HG03066 (cell line): ENCODE data around the gene DCAF10.
A peak's percentile ranks its signal among the peaks of the same experiment; 100 is the strongest.
"Not testable (repeated sequence)": the region's sequence is repeated elsewhere in the genome, so short reads cannot be mapped to it uniquely, and the experiment has no call there.

Source experiments
- ATAC-seq: cut with Tn5 transposase; IDR thresholded peaks from one replicate; pipeline ENCODE4 v1.9.1; 2021; ENCODE audit warnings: low read depth; ENCODE audit not compliant: unreplicated experiment

The DCAF10 gene

DNA sequence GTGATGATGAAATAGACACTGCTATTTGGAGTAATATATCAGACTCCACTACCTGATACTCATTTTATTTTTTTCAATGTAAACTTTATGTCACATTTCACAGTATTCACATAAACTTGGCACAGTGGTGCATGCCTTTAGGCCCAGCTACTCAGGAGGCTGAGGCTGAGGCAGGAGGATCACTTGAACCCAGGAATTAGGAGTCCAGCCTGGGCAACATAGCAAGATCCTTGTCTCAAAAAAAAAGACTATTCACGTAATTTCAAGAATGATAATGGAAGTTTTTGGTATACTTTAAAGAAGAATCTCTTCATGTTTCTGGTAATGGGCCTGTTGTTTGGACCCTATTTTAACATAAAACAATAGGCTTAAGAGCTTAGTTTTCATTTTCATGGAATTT lies 56.0 kb downstream of the DCAF10 start:
- no peak for ATAC-seq

DNA sequence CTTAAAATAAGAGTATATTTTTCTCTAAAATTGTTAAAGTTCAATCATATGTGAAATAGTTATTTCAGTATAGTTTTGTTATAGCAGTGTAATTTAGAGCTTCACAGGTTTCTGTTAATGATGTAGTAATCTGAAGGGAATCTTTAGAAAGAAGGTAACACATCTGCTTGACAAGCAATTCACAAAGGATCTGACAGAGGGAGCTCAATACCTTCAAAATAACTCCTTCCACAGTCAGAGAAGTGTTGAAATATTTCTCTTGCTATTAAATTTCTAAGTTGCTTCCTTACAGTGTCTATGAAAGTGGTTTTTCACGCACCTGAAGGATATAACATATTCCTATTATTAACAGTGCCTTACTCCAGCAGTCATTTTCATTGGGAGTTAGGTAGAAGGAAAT lies 58.4 kb downstream of the DCAF10 start:
- ATAC-seq = no peak

DNA sequence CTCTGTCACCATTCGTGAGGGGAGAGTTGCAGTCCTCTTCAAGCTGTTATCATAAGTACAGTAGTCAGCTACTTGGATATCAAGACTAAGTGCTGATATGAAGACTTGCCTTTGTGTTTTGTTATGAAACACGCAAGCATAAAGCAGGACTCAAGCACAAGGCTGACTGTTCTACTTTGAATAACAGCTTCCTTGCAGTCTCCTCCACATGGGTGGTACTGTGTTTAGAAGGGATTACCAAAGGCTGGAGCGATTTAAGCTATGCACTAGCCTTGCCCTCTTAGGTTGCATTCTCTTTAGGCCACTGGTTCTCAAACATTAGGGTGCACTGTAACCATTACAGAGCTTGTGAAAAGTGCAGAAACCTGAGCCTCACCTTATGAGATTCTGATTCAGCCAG lies 61.9 kb downstream of the DCAF10 start:
- no peak for ATAC-seq

DNA sequence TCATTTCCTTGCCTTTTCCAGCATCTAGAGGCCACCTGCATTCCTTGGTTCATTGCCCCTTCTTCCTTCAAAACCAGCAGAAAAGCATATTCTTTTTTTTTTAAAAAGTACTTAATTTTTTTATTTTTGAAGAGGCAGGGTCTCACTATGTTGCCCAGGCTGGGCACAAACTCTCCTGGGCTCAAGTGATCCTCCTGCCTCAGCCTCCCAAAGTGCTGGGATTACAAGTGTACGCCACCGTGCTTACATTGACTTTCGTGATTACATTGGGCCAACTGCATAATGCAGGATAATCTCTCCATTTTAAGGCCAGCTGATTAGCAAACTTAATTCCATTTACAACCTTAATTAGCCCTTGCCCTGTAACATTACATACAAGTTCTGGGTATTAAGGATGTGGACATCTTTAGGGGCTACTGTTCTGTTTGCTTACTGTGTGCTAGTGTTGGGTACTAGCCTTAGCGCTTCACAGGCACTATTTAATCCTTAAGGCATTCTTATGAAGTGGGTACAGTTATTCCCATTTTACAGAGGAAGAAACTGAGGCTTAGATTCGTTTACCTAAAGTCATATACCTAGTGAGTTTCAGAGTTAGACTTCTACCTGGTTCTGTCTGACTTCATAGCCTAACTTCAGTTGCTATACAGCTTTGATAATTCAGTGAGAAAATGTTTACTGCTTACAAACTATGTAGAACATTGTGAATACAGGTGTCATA lies 69.6 kb downstream of the DCAF10 start:
- no peak for ATAC-seq

DNA sequence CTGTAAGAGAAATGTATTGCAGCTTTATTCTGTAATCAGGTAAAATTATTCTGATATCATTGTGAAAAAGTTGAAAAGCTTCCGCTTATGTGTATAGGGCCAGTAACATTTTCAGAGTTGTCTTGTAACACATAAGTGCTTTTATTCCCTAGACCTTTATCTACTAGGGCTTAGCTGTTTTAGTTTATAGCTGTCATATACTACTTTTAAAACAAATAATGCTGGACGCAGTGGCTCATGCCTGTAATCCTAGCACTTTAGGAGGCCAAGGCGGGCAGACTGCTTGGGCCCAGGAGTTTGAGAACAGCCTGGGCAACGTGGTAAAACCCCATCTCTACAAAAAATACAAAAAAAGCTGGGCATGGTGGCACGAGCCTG lies 70.2 kb downstream of the DCAF10 start:
- ATAC-seq = no peak

DNA sequence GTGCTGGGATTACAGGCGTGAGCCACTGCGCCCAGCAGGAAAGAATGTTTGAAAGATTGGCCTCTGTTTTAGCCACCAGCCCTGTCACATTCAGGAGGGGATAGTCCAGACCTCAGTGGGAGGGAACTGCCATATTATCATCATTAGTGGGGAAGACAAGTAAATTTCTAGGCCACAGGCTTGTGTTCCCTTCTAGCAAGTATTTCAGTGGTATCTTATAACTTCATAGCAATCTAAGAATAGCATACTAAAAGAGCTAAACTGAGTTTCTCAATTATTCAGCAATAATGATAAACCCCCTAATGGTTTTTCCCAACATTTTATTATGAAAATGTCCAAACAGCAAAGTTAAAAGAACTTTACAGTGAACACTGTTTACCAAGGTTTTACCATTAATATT lies 73.4 kb downstream of the DCAF10 start:
- ATAC-seq = no peak

DNA sequence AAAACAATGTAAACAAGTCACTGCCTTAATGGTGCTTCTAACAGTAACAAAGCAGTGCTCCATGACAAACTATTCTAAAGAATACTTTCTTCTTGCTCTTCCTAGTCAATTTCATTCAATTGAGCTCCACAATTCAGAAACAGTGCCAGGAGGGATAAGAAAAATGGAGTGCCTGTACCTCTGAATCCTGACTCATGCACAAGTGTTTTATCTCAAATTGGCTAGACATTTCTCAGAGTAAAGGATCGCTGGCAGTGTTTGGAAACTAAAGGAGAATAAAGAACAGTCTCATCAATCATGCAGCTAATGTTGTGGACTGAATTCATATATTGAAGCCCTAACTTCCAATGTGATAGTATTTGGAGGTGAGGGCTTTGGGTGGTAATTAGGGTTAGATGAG lies 75.8 kb downstream of the DCAF10 start:
- ATAC-seq = no peak

DNA sequence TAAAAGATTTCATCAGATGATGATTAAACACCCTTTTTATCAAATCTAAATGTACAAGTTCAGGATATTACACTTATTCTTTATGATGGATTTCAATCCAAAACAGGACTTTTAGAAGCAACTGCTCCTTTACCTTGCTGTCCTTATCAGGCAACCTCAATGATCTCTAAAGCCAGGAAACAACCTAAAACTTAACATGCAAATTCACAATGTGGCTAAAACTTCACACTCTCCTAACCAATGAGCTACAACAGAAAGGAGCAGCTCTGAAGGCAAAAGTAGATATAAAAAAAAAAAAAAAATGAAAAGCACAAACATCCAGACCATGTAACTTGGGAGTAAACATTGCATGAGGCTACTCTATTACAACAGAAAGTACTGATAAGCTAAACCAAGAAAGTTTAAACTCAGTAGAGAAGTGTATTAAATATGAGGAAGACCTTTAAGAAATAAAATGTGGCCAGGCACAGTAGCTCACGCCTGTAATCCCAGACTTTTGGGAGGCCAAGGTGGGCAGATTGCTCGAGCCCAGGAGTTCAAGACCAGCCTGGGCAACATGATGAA lies 80.4 kb downstream of the DCAF10 start:
- no peak for ATAC-seq

DNA sequence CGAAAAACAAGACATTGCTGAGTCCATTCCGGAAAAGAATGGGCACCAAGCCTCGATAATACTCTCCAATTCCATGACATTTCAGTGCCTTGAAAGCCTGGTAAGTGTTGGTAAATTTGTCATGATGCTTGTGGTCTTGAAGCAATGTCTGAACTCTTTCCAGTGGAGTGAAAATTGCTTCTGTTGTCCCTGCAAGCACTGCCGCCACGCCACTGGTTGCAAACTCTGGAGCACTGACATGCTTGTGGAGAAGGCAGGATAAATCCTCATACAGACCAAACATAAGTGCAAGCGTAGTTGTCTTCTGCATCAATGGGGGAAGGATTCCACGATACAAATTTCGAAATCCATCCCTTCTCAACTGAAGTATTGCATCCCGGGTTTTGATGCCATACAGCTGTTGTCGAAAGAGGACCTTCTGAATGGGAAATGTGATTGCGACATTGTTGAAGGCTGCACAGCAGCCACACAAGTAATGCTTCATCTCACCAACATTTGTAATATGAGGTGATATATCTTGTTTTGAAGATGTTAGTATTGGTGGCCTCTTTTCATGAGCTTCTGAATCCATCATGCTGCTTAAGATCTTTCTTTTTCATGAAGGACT lies 87.5 kb downstream of the DCAF10 start:
- ATAC-seq = not testable (repeated sequence)

DNA sequence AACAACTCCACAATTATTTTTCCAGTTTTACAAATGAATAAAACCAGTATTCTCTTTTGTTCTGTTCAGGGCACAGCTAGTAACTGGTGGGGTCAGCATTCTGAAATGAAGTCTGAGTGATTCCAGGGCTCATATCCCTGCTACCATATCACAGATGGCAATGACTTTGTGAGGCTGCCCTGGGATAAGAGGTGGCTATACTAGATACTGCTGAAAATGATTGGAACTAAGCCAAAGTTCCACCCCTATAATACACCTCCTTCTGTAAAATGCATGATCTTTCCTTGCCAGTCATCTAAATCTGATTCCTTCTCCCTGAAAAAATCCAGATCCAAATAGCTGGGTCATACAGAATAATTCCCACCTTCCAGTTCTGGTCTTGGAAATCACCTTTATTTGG lies 88.9 kb downstream of the DCAF10 start:
- no peak for ATAC-seq

DNA sequence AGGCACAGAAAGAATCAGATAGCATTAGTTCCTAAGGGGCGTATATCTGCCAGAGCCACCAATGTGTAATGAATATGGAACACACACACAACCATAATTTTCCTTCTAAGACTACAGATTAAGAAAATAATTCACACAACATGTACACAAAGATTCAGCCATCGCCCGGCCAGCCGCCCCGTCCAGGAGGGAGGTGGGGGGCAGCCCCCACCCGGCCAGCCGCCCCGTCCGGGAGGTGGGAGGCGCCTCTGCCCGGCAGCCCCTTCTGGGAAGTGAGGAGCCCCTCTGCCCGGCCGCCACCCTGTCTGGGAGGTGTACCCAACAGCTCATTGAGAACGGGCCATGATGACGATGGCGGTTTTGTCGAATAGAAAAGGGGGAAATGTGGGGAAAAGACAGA lies 90.4 kb downstream of the DCAF10 start:
- ATAC-seq = not testable (repeated sequence)

DNA sequence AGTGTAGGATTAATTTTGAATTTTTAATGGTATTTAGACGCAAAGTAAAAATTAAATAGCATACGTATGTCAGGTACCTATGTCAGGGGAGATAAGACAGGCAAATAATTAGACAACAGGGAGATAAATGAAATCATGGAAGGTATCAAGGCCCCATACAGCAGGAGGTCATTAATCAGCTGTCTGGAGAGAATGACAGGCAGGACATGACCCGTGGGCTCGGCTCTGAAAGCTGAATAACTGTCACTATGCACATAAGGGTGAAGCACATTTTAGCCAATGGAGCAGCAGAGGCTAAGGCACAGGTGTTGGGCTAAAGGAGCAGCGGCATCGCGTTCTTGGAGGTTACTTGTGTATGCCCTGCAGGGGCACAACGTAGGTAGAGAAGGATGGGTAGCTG lies 91.5 kb downstream of the DCAF10 start:
- no peak for ATAC-seq

DNA sequence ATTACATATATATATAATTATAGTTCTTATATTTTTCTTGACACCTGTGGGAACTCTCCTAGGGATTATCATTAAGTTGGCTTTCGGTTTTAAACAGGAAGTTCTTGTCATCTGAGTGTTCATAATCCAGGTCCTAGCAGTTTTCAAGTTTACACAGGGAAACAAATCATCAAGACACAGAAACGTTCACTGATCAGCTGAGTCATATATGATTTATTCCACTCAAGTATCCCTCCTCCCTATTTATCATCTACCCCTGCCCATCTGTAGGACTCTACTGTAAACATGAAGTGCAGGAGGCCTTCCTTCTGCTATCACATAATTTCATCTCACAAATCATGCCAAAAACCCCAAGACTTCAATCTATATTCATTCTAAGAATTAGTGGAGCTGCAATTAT lies 97.1 kb downstream of the DCAF10 start:
- ATAC-seq = no peak

DNA sequence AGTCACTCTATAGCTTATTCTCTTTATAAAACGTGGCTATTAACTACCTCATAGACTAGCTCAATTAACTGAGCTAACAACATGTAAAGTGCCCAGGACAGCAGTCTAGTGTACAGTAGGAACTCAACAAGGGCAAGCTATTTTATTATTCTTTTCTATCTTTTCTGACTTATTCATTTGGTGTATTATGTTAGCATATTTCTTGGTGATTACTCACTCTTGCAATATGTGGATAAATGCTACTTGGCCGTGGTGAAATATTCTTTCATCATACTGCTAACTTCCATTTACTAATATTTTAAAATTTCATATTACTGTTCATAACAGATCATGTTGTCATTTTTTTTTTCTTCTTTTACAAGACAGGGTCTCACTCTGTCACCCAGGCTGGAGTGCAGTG lies 98.4 kb downstream of the DCAF10 start:
- no peak for ATAC-seq

DNA sequence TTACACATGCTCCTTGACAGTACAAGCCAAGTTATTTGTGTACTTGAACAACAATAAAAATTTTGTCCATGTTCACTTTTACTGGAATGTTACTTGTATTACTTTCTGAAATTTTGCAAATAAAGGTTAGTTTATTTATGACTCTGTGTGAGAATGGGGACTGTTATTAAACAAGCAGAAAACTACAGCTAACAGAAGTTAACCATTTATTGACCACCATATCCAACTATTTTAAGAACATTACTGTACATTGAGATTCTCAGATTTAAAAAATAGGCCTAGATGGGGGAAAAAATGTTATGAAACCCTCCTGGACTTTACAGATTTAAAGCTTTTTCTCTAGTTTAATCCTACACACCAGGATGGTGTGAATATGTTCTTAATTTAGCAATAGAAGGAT lies 101.5 kb downstream of the DCAF10 start:
- ATAC-seq = no peak

DNA sequence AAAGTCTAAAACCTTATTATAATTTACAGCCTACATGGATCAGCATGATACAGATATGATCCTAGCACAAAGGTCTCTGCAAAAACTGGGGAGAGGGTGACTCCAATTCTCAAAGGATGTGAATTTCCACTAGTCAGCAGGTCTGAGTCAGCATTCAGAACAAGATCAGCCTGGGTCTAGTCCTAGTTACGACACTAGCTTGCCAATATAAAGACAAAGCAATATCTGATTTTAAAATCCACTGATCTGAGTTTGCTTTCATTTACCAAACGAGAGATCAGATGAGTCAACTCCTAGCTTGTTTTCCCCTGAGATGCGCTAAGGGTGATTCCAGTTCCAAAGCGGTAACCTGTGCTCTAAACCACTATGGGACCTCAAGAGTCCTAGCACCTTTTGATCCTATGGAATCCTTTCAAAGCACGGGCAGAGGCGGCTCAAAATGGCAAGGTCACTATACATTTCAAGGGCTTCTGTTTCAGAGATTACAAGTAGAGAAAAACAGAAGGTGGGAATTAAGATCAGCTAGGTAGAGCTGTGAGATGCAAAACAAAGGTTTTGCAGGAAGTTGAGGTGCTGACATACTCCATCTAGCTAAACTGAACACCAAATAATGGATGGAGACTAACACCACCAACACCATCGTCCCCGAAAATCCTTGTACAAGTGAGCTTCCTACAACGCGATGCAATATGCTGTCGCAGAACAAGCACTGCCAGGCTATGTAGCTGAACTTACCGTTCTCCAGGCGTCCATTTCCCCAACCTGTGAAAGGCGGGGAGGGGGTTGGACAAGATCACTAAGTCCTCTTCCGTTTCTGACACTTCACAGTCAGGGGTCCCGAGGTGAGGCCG lies 102.4 kb downstream of the DCAF10 start:
- ATAC-seq = peak; percentile 16

DNA sequence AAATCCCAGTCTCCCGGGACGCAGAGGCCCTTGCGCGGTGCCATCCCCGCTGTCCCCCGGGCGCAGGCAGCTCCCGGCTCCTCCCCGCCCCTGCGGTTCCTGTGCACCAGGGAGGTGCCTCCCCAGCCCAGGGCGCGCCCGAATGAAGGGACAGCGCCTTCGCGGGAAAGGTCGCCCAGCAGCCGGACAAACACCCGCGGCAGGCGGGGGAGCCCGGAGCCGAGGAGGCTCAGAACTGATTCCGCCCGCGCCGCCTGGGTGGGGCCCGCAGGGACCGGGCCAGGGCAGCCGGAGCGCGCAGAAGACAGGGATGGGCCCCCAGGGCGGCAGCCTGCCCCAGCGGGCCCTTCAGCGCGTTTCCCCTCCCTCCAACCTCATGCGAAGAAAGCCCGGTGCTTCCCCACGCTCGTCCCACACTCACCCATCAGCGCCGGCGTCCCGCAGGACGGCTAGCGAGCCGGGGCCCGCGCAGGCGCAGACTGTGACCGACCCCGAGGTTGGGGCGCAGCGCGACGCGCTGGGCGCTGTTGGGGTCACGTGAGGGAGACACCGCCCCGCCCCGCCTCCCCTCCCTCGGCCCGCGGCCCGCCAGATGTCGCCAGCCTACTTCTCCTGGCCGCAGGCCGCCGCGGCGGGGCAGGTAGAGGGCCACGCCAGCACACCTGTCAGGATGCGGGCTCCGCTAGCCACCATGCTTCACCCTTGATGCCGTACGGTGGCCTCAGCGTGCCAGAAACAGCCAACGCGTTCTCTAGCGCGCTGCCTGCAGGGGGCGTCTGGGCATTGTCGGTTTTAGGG lies 103.2 kb downstream of the DCAF10 start, which contains the start of gene SLC25A51:
Gene SLC25A51 (minus strand): TSS at position 481 of the 798 bp plus-strand sequence. CDS start 15,577 bp downstream, outside the sequence.
- peak; percentile 84 for ATAC-seq

DNA sequence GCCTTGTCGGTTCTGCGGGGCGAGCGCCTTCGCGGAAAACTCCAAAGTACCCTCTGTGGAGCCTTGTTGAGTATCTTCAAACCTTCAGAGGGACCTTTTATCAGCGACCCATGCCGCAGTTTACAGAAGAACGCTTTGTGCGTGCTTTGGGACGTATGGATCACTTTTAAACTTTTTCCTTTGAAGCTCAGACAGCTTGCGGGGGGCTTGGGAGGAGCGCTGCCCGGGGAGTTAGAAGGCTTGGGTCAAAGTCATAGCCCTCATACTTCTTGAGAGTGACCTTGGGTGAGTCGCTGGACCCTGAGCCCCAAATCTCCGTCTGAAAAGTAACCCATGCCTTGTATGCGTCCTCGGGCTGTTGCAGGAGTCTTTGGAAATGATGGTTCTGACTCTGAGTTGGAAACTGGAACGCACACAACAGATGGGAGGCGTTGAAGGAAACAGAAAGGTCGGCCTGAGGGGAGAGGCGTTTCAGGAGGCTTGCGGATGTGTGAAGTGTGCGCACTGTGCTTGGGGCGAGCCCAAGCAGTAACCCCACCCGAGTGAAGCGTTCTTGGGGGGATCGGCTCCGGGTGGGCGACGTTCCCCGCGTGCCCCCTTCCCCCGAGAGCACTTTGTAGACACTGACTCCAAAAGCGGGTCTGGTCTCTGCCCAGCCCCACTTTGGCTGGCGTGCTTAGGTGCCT lies 104.0 kb downstream of the DCAF10 start:
- ATAC-seq = no peak

DNA sequence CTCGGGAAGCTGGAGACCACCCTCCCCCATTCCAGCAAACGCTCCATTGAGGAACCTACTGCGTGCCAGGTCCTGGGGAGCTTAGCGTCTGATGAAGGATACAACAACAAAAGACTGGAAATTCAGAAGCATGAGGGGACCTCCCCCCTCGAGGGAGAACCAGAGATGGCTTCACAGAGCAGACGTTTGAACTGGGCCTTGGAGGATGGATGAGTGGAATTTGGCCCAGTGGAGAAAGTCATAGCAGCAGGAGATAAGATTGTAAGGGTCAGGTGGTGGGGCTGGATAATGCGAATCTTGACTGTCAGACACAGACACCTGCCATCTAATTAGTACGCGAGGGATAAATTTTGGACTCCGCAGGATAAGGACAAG lies 104.5 kb downstream of the DCAF10 start:
- no peak for ATAC-seq

DNA sequence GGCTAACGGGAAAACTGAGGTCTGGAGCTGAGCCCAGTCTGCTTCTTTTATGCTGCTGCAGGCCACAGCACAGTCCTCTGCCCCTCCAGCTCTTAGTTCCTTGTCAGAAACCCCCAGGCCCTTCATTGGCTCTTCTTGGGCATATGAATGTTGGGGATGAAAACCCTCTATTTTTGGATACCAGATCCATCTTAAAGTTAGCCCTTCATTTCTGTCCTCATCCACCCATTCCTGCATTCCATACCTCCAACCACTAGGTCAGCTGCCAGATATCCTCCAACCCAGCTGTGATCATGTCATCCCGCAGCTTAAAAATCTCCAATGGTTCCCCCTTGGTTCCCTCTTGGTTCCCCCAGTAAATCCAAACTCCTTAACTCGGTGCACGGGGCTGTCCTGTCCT lies 105.2 kb downstream of the DCAF10 start:
- ATAC-seq = no peak
